ENCODE results near the gene APBA2. TPM values are rescaled to one million over a fixed set of nuclear protein-coding genes. Genes with fewer than 3 reads are reported as not detected.
A peak's percentile ranks its signal among the peaks of the same experiment; 100 is the strongest.

Gene APBA2
- total and polyA plus RNA-seq, 7 donors = 0.46 to 10.7 (median 1.5) TPM

- peaks cover 0 to 20% (median 3%) of the 10 kb centered on the region in 3 donors for H3K27me3 ChIP-seq
These were observed 252.5 kb downstream of the APBA2 start for GRCh38 chr15:29138260-29138659.

DNA sequence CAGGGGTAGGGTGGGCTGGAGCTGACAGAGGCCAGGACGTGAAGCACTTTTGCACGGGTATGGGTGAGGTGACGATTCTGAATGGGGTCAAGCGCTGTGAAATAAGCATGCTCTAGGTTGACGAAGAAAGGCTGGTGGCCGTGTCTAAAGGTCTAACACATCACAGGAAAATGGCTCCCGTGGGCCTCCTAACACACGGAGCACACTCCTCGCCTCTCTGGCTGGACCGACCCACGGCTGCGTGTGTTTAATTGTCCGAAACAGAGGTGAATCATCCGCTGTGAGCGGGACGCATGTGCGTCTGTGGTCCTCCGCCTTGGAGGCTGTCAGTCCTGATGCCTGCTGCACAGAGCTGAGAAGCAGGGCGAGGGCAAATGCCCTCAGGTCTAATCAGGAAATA, 253.3 kb downstream of the APBA2 start:
- no peak overlapping the region for H3K27ac ChIP-seq
- TF ChIP-seq, protein P1, sequence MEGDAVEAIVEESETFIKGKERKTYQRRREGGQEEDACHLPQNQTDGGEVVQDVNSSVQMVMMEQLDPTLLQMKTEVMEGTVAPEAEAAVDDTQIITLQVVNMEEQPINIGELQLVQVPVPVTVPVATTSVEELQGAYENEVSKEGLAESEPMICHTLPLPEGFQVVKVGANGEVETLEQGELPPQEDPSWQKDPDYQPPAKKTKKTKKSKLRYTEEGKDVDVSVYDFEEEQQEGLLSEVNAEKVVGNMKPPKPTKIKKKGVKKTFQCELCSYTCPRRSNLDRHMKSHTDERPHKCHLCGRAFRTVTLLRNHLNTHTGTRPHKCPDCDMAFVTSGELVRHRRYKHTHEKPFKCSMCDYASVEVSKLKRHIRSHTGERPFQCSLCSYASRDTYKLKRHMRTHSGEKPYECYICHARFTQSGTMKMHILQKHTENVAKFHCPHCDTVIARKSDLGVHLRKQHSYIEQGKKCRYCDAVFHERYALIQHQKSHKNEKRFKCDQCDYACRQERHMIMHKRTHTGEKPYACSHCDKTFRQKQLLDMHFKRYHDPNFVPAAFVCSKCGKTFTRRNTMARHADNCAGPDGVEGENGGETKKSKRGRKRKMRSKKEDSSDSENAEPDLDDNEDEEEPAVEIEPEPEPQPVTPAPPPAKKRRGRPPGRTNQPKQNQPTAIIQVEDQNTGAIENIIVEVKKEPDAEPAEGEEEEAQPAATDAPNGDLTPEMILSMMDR (IDR thresholded peaks at IDR 0.05) = no peak
- TF ChIP-seq EP300 (IDR thresholded peaks at IDR 0.05) (no peak), POLR2AphosphoS5 (IDR thresholded peaks at IDR 0.05) (no peak), POLR2A (IDR thresholded peaks at IDR 0.05) (no peak)
- no peak overlapping the region for H3K4me3 ChIP-seq
- peaks cover 0 to 20% (median 3%) of the 10 kb centered on the region in 3 donors for H3K27me3 ChIP-seq
- intact Hi-C loops (cut with DNase I) = no loop called here
- no peaks in the 10 kb centered on the region for H3K9me3 ChIP-seq
- DNase-seq = no peak
- WGBS, 2 donors = 88 to 89% methylated on average over 19 of the region's 19 CpGs
- H3K4me1 ChIP-seq = peaks cover 0 to 13% (median 7%) of the 10 kb centered on the region in 4 donors
- no peaks in the 10 kb centered on the region for H3K36me3 ChIP-seq

More at GRCh38 chr15:29138260-29138659, 252.5 kb downstream of the APBA2 start:
- no peaks in the 10 kb centered on the region for H3K9me3 ChIP-seq
- intact Hi-C loops (cut with DNase I) = no loop called here
- DNase-seq = no peak
- H3K36me3 ChIP-seq = no peaks in the 10 kb centered on the region
- H3K4me3 ChIP-seq = no peak overlapping the region
- no peak overlapping the region for H3K27ac ChIP-seq
- TF ChIP-seq POLR2A (IDR thresholded peaks at IDR 0.05) = no peak
- no peak for TF ChIP-seq EP300 (IDR thresholded peaks at IDR 0.05)
- TF ChIP-seq POLR2AphosphoS5 (IDR thresholded peaks at IDR 0.05) = no peak
- TF ChIP-seq, protein P1 (IDR thresholded peaks at IDR 0.05) = no peak
- H3K4me1 ChIP-seq = peaks cover 0 to 13% (median 7%) of the 10 kb centered on the region in 4 donors
- 93 to 95% methylated on average over 6 of the region's 6 CpGs for WGBS, 2 donors

GRCh38 chr15:29139540-29140459, 254.0 kb downstream of the APBA2 start:
- H3K9me3 ChIP-seq = no peaks in the 10 kb centered on the region
- peaks cover 0 to 13% (median 7%) of the 10 kb centered on the region in 4 donors for H3K4me1 ChIP-seq
- H3K36me3 ChIP-seq = no peaks in the 10 kb centered on the region
- H3K27me3 ChIP-seq = peaks cover 0 to 20% (median 3%) of the 10 kb centered on the region in 3 donors
- no peak overlapping the region for H3K27ac ChIP-seq
- WGBS, 2 donors = 17 to 19% methylated on average over 31 of the region's 31 CpGs
- DNase-seq = no peak
- TF ChIP-seq EP300 (IDR thresholded peaks at IDR 0.05) (no peak), POLR2AphosphoS5 (IDR thresholded peaks at IDR 0.05) (no peak), POLR2A (IDR thresholded peaks at IDR 0.05) (no peak)
- TF ChIP-seq, protein P1 (IDR thresholded peaks at IDR 0.05) = peak; percentile 42 to 90 (median 56)
- intact Hi-C loops (cut with DNase I) = loop anchor here (5.0 kb wide), 1 partner anchor 433 kb away; a partner anchor contains a TSS
- H3K4me3 ChIP-seq = no peak overlapping the region

- peaks cover 0 to 13% (median 7%) of the 10 kb centered on the region in 4 donors for H3K4me1 ChIP-seq
- no peaks in the 10 kb centered on the region for H3K36me3 ChIP-seq
- intact Hi-C loops (cut with DNase I) = loop anchor here (5.0 kb wide), 1 partner anchor 432 kb away; a partner anchor contains a TSS
- 89 to 91% methylated on average over 15 of the region's 15 CpGs for WGBS, 2 donors
- no peaks in the 10 kb centered on the region for H3K9me3 ChIP-seq
- TF ChIP-seq, protein P1 (IDR thresholded peaks at IDR 0.05) = no peak
- TF ChIP-seq POLR2A (IDR thresholded peaks at IDR 0.05) = no peak
- no peak for TF ChIP-seq EP300 (IDR thresholded peaks at IDR 0.05)
- no peak for TF ChIP-seq POLR2AphosphoS5 (IDR thresholded peaks at IDR 0.05)
- no peak for DNase-seq
- H3K27me3 ChIP-seq = peaks cover 0 to 20% (median 3%) of the 10 kb centered on the region in 3 donors
- no peak overlapping the region for H3K4me3 ChIP-seq
- H3K27ac ChIP-seq = no peak overlapping the region
These were observed 254.9 kb downstream of the APBA2 start for GRCh38 chr15:29140475-29141307.

Measured in sigmoid colon (tissue), 7 donors.